HFFc6 (cell line): ENCODE data around the gene STRN3. TPM values are rescaled to one million over a fixed set of nuclear protein-coding genes. Genes with fewer than 3 reads are reported as not detected.

Experiments used
- DNase-seq: peaks from one replicate; pipeline ENCODE4 v3.0.0-alpha.2; 2018
- H3K27ac Mint-ChIP-seq: 2 replicates; pipeline ENCODE4 v1.8.0; 2020; ENCODE audit warnings: mild to moderate bottlenecking, mixed read lengths
- H3K27me3 Mint-ChIP-seq: 2 replicates; pipeline ENCODE4 v1.8.0; 2021; ENCODE audit warnings: mild to moderate bottlenecking, moderate library complexity, mixed read lengths; ENCODE audit not compliant: insufficient read depth
- H3K36me3 Mint-ChIP-seq: 2 replicates; pipeline ENCODE4 v1.8.0; 2021; ENCODE audit warnings: low read depth, mixed read lengths
- H3K4me1 Mint-ChIP-seq: 2 replicates; pipeline ENCODE4 v1.8.0; 2020; ENCODE audit warnings: low read depth, mixed read lengths
- H3K4me3 Mint-ChIP-seq: 2 replicates; pipeline ENCODE4 v1.8.0; 2020; ENCODE audit warnings: mild to moderate bottlenecking, moderate library complexity, mixed read lengths
- H3K9me3 Mint-ChIP-seq: 2 replicates; pipeline ENCODE4 v1.8.0; 2020; ENCODE audit warnings: mild to moderate bottlenecking, mixed read lengths
- total RNA-seq, 6 experiments: library from RNA; stranded (reverse); fragmentation: NEBNext Ultra II Directional; extraction: Animal tissue kit (Norgen Biotek cat#: 25700); gene quantifications; 2 replicates in 1 of 6; 3 replicates in 5 of 6; pipeline ENCODE4 v1.2.3, GENCODE V29; 2021
- TF ChIP-seq, protein P1 (sequence below): fragments of 200-600 bp; sonication (generic); IDR thresholded peaks from 2 replicates; pipeline ENCODE4 v1.5.0; 2021; ENCODE audit warnings: antibody characterized with exemption, mild to moderate bottlenecking

Gene STRN3
- total RNA-seq, 6 experiments from 2014 or later, result 34.5 to 40.6 (median 38.6) TPM

DNA sequence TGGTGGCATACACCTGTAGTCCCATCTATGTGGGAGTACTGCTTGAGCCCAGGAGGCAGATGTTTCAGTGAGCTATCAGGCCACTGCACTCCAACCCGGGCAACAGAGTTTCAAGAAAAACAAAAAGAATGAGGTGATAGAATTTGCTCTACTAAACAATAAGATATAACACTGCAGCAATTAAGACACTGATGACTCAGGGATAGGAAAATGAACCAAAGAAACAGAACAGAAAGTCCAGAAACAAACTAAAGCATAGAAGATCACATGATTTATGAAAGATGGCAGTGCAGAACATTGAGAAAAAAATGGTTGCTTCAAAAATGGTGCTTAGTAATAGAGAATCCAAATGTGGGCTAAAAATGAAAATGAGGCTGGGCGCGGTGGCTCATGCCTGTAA is 66.0 kb downstream of the STRN3 start:
- TF ChIP-seq, protein P1, sequence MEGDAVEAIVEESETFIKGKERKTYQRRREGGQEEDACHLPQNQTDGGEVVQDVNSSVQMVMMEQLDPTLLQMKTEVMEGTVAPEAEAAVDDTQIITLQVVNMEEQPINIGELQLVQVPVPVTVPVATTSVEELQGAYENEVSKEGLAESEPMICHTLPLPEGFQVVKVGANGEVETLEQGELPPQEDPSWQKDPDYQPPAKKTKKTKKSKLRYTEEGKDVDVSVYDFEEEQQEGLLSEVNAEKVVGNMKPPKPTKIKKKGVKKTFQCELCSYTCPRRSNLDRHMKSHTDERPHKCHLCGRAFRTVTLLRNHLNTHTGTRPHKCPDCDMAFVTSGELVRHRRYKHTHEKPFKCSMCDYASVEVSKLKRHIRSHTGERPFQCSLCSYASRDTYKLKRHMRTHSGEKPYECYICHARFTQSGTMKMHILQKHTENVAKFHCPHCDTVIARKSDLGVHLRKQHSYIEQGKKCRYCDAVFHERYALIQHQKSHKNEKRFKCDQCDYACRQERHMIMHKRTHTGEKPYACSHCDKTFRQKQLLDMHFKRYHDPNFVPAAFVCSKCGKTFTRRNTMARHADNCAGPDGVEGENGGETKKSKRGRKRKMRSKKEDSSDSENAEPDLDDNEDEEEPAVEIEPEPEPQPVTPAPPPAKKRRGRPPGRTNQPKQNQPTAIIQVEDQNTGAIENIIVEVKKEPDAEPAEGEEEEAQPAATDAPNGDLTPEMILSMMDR, result no peak
- no peaks in the 10 kb centered on the region for H3K9me3 Mint-ChIP-seq

DNA sequence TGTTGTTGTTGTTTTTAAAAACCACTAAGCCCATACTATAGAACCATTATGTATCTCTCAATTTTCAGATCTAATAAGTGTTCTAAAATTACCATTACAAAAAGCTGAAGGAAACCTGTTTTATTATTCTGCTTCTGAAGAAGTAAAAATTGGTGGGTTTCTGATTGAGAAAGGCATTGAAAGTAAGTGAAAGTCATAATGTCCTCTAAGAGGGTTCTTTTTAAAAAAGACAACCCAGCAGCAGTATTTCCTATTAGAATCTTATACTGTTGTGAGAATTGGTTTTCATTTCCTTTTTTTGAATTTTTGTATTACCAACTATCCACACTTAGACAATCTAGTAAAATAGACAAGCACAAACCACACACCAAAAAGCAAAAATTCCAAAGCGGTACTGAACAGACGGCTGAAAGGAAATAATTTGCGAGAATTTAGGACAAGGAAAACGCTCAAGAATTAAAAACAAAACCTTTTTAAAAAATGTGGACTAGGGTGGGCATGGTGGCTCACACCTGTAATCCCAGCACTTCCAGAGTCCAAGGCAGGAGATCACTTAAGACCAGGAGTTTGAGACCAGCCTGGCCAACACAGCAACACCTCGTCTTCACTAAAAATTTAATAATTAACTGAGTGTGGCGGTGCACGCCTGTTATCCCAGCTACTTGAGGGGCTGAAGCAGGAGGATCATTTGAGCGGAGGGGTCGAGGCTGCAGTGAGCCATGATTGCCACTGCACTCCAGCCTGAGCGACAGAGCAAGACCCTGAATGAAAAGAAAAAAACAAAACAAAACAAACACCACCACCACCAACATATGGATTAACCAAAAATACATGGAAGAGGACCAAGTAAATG is 67.4 kb downstream of the STRN3 start:
- H3K27ac Mint-ChIP-seq, result no peak overlapping the region
- TF ChIP-seq, protein P1, result no peak
- H3K36me3 Mint-ChIP-seq, result peaks cover 18% of the 10 kb centered on the region
- H3K27me3 Mint-ChIP-seq, result peaks cover 2% of the 10 kb centered on the region; the same call in 1 of the 2 replicates
- H3K4me1 Mint-ChIP-seq, result peaks cover 27% of the 10 kb centered on the region
- DNase-seq, result no peak
- H3K9me3 Mint-ChIP-seq, result no peaks in the 10 kb centered on the region
- H3K4me3 Mint-ChIP-seq, result no peak overlapping the region

More for the DNA sequence above, 66.0 kb downstream of the STRN3 start:
- no peak for DNase-seq
- Mint-ChIP-seq H3K36me3 (peaks cover 24% of the 10 kb centered on the region), H3K4me1 (peaks cover 33% of the 10 kb centered on the region), H3K27ac (no peak overlapping the region; the same call in 1 of the 2 replicates), H3K4me3 (no peak overlapping the region), H3K27me3 (peaks cover 2% of the 10 kb centered on the region; the same call in 1 of the 2 replicates)

DNA sequence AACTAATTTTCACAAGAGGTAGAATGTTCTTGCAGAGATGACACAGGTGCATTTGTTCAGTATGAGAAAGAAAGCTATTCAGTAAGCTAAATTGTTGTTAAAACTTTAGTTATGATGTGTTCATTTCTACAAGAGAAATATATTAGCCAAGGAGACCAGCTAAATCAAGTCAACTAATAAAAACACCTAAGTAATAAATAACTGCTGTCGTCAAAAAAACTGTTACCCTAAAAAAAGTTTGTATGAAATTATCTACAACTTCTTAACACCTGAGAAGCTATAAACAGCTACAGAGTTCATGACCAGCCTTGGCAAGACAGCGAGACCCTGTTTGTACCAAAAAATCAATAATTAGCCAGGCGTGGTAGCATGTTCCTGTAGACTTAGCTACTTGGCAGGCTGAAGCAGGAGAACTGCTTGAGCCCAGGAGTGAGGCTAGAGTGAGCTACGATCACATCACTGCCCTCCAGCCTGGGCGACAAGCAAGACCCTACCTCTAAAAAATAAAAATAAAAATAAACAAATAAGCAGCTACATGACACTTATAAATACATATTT is 68.3 kb downstream of the STRN3 start:
- H3K27me3 Mint-ChIP-seq, result no peaks in the 10 kb centered on the region

DNA sequence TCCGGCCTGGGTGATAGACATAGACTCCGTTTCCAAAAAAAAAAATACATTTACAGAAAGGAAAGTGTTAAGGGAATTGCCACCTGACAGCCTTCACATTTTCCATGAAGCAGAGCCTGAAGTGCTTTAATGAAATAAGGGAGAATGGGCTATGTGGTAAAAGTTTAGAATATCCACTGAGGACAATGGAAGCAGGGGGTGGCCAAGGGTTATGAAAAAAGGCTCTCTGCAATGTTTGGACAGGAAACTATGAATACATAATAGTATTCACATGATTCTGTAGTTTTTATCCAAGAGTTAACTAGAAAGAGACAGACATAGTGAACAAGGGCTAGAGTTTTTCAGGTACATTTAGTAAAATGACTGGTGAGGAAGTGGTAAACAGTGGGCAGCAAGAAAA is 76.5 kb downstream of the STRN3 start:
- Mint-ChIP-seq H3K36me3 (peaks cover 41% of the 10 kb centered on the region), H3K4me1 (peaks cover 10% of the 10 kb centered on the region), H3K27me3 (no peaks in the 10 kb centered on the region), H3K4me3 (no peak overlapping the region), H3K9me3 (no peaks in the 10 kb centered on the region), H3K27ac (no peak overlapping the region)
- TF ChIP-seq, protein P1, result no peak
- DNase-seq, result no peak

More for the DNA sequence above, 68.3 kb downstream of the STRN3 start:
- H3K36me3 Mint-ChIP-seq, result peaks cover 12% of the 10 kb centered on the region
- TF ChIP-seq, protein P1, result no peak
- H3K9me3 Mint-ChIP-seq, result no peaks in the 10 kb centered on the region
- no peak overlapping the region for H3K4me3 Mint-ChIP-seq
- peaks cover 23% of the 10 kb centered on the region for H3K4me1 Mint-ChIP-seq
- DNase-seq, result no peak
- H3K27ac Mint-ChIP-seq, result no peak overlapping the region

DNA sequence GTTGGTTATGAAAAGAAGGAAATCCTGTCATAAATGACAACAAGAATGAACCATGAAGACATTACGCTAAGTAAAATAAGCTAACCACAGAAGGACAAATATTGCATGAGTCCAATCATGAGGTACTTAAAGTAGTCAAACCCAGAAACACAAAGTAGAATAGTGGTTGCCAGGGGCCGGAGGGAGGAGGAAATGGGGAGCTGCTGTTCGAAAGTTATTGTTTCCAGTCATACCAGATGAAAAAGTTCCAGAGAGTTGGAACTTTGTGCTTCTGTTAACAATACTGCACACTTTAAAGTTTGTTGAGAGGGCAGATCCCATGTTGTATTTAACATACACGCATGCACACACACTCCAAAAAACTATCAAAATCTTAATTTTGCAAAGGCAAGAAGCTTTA is 82.5 kb downstream of the STRN3 start:
- TF ChIP-seq, protein P1, result no peak
- Mint-ChIP-seq H3K4me3 (no peak overlapping the region), H3K36me3 (peaks cover 34% of the 10 kb centered on the region), H3K27me3 (no peaks in the 10 kb centered on the region), H3K9me3 (no peaks in the 10 kb centered on the region), H3K27ac (no peak overlapping the region), H3K4me1 (peaks cover 28% of the 10 kb centered on the region)
- no peak for DNase-seq
